ENCODE results near the gene RIPOR2.
"Not testable (repeated sequence)": the region's sequence is repeated elsewhere in the genome, so short reads cannot be mapped to it uniquely, and the experiment has no call there.

The RIPOR2 gene

DNA sequence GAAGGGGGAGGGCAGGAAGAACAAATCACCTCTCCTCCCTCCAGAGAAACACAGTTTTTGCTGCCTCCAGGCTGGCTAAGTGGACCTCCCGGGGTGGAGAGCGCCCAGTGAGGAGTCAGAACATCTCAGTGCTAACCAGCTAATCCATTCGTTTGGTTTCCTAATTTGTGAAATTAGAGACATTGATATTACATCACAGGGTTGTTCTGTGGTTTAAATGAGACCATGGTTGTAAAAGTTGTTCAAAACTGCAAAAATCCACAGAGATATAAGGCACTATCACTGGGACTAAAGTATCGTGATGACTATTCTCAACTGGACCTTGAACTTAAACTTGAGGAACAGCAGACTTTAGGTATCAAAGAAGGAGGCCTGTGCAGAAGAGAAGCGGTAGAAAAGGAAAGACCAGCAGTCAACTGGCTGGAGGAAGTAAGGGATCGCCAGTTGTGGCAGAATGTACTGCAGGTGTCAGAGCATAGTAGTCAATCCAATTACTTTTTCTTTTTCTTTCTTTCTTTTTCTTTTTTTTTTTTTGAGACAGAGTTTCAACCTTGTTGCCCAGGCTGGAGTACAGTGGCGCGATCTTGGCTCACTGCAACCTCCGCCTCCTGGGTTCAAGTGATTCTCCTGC lies 33.9 kb downstream of the RIPOR2 start:
- no peak for DNase-seq

DNA sequence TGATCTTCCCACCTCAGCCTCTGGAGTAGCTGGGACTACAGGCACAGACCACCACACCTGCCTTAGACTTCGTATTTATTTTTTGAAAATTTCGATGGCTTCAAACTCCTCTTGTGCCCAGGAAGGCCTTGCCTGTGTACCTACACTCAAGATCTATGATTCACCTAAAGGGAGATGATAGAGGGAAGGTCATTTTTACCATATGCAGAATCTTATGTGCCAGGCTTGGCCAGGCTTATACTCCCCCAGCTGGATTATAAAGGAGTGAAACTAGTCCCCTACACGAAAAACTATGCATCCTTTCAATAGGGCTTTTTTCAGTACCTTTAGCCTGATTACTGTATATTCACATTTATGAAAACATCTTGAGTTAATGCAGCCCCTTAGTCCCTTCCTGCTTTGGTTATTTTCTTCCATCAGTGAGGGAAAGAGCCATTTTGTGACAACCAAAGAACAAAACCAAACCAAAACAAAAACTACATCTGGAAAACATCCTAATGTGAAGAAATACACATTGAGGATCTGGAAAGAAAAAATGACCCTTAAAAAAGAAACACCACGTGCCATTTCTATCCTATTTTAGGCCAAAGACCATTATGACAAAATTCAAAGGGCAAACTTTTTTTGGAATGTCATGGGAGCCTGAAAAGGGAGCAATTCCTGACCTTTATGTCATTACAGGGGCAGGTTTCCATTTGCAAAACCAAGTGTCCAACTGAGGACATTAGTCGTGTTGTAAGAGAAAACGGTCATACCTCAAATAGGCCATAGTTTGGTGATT lies 34.7 kb downstream of the RIPOR2 start:
- DNase-seq: no peak

DNA sequence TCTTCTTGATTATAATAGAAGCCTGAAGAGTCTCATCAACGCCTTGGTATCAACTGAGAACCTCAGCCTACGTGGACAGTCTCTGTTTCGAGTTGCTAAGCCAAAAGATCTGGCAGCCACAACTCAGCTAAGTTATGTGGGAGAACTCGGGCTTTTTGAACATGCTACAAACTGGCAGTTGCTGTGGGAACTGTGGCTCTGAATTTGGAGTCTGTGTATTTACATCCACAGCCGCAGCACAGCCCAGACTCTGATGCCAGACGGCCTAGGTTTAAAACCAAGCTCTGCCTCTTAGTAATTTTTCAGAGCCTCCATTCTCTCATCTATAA lies 35.8 kb downstream of the RIPOR2 start:
- DNase-seq: no peak

DNA sequence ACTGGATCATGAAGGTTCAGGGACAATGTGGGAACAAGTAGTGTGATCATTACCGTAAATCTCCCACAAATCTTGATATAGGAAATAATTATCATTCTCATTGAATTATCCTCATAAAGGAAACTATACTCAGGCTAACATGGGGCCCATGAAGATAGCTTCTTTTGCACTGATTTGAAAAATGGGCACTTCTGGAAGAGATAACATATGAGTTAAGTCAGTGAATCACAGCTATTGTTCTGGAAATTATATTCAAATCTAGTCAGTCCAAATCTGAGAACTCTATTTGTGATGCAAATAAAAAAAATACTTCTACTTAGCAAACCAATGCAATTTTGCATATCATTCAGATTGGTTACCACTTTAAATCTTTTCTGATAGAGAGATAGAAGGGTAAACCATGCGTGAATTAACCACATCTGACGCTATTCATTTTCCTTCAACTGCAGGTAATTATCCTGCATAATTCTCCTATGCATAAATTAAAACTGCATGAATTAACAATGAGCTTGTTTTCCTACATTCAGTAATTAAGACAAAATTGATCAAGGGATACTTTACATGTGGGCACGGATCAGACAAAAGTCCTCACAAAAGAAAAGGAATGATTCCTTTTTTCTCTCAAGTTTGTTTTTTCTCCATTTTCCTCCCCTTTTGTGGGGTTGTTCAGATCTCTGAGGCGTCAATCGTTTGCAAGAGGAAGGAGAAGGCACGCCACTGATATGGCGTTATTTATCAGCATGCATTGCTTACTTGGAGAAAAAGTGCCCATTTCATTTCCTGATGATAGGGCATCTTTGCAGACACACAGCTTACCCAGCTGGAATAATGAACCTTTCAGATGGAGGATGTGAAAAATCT lies 36.4 kb downstream of the RIPOR2 start:
- DNase-seq: no peak

DNA sequence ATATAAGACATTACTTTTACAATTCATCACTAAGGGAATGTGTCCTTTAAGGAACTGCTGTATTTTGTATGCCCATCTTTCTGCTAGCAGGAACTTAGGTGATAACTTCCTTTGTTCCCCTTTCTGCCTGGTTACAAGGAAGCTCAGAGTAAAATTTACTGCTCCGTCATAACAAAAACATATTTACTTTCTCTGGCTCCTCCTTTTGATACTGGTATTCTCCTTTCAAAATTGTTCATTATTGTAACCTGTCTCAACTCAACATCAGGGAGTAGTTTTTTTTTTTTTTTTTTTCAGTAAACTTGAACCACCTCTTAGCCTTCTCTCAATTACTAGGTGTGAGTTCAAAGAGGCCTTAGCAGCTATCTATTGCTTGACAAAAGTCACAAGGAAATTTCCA lies 37.1 kb downstream of the RIPOR2 start:
- DNase-seq: no peak

DNA sequence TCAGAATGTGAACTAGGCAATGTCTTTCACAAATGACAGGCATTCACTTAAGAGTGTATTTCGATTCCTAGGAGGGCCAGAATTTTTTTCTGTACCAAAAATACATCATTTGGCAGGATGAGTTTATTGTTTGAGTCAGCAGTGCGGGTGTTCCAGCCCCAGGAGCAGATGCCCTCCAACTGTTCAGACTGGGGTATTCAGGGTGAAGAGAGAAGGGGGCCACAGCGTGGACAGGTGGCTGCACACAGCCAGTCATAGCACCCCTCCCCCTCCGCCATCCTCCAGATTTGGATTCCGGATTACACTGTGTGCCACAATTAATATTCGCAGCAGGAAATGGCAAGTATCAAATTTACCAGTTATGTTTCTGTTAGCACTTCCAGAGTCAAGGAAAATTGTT lies 38.6 kb downstream of the RIPOR2 start:
- DNase-seq: no peak

DNA sequence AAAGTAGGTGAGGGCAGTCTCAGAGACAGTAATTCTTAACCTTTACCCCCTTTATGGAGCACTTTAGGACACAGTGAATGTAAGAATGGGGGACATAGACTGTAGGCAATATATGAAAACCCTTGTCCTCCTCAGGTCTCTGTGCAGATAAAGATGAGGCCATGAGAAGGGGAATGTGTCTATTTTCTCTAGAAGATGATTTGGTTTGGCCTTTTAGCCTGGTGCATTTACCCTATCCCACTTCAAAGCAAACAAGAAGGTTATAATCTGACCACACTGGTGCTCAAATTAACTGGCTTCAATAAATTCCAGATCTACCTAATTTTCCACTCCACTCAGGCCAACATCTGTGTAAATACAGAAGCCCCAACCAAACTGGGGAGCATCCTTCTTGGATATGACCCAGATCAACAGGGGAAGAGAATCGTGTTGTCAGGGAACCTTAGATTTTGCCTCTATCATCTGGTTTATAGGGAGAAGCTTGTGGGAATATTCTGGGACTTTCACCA lies 42.4 kb downstream of the RIPOR2 start:
- no peak for DNase-seq

DNA sequence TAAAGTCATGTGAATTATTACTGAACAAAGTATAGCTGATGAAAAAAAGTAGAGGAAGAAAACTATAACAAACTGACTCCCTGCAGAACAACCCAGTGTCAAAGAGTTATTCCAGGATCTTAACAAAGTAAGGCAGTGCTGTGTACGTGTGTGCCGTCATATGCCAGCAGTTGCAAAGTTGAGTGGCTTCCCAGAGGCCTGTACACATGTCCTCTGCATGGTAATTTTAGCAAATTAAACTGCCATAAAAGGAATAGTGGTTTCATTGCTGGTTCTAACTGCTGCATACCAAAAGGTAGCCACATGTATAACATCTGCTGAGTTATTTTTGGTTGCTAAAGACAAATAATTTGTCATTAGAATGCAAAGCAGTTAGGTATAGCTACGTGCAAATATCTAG lies 44.8 kb downstream of the RIPOR2 start:
- no peak for DNase-seq

DNA sequence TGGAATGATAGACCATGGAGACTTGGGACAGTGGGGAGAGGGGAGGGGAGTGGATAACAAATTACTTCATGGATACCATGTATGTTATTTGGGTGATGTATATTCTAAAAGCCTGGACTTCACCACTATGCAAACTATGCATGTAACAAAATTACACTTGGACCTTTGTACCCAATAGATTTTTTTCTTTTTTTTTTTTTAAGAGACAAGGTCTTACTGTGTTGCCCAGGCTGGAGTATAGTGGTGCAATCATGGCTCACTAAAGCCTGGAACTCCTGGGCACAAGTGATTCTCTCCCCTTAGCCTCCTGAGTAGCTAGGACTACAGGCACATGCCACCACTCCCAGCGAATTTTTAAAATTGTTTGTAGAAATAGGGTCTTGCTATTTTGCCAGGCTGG lies 45.3 kb downstream of the RIPOR2 start:
- no peak for DNase-seq

DNA sequence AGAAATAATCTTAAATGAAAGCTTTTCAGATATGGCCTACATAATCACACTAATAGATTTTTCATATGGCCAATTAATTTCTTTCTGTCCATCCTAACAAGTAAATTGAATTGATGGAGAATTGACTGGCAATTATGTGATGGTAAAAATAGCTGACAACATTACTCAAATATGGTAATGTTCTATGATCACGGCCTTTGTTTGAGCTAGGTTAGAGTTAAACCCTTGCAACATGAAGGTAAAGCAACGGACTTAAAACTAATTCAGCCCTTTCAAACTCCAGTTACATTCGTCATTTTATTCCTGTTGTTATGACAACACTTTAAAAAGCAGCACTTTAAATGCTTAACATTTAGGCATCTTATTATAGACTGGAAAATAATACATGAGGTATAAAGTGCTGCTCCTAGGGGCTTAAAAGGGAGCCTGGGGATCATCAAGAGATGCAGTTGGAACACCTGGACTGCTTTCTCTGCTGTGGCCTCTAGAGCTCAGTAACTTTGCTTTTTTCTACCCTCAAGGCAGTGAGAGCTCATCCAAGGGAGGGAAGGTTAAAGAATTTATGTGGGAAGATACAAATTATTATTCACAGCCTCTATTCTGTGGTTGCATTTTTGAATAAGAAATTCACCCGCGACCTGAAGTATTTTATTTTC lies 46.9 kb downstream of the RIPOR2 start:
- DNase-seq: no peak

DNA sequence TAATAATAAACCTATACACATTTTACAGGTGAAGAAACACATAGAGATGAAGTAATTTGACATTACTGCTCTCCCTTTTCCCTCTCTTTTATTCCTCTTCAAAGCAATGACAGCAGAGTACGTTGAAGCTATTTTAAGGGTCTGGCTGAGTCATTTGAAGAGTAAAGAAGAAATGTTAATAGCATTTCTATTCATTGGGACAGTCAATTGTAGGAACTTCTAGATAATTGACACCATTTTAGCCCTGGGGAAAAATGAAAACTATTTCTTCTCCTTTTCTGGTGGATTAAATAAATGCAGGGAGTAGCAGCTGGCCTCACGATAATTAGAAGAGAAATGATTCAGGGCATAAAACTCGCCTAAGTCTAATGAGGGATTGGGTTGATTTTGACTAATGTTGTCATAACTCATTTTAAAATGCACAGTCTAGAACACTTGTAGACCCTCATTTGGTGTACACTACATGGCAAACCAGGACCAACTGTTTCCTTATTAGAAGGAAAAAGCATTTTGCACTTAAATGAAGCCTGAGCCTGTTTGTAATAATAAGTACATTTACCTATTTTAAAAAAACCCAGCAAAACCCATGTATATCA lies 48.1 kb downstream of the RIPOR2 start:
- DNase-seq: no peak

DNA sequence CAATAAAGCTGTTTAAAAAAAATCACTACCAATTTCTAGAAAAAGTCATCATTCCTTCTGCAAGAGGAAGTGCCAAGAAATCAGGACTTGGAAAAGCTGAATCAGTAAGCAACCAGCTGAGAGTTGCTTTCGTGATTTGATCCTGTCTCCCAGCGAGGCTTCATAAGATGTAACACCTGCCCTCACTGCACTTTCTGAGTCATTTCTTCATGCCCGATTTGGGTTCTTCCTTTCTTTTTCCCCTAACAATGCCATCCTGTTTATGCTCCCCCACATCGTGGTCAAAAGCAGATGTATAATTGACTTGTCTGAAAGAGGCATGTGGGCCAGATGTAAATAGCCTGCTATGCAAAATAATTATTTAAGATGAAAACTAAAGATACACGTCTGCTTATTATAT lies 52.1 kb downstream of the RIPOR2 start:
- DNase-seq: no peak

DNA sequence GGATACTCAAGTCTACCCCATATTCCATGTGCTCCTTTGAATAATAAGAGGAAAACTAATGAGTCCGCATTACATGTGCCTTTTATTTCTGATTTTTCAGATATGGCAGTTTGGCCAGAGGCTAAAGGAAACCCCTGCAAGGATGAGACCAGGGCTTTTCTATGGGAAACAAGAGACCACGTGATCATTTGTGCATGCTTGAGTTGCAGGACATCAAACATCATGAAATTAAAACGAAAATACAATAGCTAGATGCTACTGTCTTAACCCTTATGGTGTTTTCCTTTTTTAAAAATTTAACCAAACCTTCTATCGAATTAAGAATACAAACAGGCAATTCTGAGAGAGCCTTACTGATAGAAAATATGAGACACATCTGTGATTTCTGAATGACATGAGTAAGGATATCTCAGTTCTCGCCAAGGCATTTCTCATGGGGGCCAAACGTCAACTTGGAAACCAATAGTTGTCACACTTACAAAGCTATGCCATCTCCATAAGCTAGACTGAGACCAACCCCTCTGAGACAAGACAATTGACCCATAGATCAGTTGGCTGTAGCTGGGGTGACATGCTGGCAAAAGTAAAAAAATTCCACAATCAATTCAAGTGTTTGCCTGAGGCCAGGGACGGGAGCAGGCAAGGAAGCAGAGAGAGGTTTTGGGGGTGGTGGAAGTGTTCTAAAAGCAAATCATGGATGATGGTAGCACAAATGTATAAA lies 52.8 kb downstream of the RIPOR2 start:
- DNase-seq: no peak

DNA sequence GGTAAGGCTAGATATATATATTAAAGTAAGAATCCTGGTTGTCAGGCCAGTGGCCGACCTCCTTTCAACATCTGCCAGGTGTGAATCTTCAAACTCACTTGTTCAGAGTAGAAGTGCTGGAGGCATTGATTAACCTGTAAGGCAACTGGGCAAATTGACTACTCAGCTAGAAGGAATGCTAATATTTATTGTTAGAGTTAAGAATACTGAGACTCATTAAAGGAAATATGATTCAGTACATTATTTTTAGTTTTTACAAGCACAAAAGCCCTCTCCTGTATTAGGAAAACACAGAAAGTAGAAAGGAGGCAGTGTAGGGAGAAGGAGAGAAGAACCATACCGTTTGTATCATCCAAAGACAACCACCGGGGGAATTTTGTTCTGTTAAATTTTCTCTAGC lies 53.5 kb downstream of the RIPOR2 start:
- DNase-seq: no peak

DNA sequence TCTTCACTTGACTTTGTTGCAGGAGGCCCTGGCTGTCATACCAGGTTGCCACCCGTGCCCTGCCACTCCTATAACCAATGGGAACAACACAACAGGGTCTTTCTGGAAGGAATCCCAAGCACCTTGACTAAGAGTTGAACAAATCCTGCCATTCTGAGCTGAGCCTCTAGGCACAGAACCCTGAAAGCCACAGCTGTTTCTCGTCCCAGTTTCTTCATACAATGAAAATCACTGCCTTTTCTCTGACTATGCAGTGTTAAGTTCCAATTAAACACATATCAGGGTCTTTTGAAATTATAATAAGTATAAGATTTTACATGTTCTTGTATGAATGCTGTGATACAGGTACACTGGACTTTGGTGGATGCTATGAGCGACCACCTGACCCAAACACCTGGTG lies 54.4 kb downstream of the RIPOR2 start:
- DNase-seq: no peak

DNA sequence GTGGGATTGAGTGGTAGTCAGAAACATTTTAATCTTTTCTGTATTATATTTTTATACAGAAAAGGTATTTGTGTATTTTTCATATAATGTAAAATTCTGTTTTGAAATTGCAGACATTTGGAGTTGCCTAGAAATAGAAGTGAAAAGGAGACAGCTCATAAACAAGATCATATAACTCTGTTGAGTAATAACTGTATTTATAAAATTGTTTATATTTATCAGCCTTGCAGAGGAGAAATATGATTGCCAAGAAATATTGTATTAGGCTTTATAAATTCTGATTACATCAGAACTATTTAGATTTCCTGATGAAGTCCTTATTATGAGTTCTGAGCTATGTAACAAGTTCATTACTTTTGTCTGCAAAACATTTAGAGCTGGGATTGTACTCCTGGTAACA lies 55.3 kb downstream of the RIPOR2 start:
- DNase-seq: no peak

DNA sequence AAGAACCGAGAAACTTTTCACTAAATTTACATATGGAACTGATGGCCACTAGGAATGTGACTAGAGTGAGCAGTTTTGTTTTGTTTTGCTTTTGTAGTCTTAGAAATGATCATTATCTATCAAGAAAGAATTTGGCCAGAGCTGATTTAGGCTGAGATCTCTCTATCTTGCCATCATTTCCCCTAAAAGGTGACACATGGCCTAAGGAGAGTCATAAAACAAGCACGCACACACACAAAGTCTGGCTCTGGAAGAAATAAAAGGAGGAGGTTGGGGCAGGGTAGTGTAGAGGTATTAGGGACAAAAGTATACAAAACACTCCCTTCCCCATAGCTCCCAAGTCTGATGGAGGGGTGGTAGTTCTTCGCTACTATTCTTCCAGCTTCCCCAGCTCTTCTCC lies 56.4 kb downstream of the RIPOR2 start:
- no peak for DNase-seq

DNA sequence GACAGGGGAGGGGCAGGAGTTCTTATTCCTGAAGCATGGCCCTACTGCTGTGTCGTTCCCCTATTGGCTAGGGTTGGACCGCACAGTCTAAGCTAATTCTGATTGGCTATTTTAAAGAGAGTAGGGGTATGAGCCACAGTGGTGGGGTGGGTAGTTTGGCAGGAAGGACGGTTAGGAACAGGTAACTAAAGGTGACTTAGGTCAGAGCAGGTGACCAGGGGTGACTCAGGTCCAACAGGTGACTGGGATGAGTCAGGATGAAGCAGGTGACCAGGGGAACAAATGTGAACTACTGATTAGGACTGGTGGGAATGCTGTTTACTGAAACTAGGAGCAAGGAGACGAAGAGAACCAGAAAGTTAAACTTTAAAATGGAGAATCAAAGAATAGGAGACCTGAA lies 58.0 kb downstream of the RIPOR2 start:
- DNase-seq: not testable (repeated sequence)

DNA sequence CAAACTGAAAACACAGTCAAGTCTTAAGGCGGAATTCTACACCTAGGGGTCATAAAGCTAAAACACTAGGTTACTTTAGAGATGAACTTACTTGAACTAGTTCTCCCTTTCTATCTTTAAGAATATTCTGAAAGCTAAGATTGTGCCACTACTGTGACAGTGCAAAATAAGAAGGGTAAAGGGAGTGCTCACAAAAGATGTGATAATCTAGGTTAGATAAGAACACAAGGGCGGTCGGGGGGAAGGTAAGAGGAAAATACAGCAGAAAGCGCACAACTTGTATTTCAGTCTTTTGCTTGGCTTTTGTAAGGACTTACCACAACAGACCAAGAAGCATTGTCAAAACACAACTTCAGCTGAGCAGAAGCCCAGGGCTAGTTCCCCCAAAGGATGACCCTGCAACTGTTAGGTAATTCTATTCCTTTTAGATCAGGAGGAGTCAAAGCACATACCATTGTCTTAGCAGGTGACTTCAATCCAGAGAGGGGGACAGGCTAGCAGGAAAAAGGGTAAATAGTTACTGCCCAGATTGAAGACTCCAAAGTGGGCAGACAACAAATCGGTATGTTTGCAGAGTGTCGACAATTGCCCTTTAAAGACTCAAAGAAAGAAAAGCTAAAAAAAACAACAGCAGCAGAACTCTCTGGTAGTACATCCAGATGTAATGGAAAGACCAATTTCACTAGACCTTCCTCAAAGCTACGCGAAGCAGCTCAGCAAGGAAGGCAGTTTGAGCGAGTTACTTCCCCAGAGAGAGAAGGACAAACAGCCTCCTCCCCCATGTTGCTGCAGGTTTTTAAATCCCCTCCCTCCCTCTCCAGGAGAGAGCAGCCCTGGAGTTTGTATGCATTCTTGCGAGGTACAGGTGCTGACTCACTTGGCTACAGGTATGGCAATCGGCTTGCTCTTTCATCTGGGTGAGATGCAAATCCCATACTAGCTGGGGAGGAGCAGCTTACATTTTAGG lies 59.0 kb downstream of the RIPOR2 start:
- no peak for DNase-seq

DNA sequence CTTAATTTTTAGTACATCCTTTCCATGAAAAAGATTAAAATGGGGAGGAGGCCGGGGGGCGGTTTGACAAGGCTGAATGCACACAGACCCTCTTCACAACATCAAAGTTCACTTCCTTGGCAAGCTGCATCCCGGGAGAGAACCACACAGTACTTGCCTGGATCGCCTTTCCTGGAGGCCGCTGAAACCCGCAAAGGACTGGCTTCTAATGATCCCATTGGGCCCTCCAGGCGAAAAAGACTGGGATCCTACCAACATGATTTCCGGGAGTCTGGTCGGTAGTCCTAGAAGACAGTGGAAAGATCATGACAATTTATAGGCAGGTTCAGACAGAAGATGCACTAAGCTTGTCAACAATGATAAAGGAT lies 60.2 kb downstream of the RIPOR2 start:
- DNase-seq: no peak

Data from NCI-H748 treated with DMSO at 0.1 percent for 48 hours (cell line).